Endothelial cell (in vitro differentiated cells): ENCODE data around the gene PRDM8. TPM values are rescaled to one million over a fixed set of nuclear protein-coding genes. Genes with fewer than 3 reads are reported as not detected.

Experiments
- DNase-seq: peaks from one replicate; pipeline ENCODE4 v3.0.0; 2021; ENCODE audit warnings: low spot score
- H3K27ac Mint-ChIP-seq: one replicate; pipeline ENCODE4 v1.8.0; 2021; ENCODE audit warnings: mixed read lengths, inconsistent platforms; ENCODE audit not compliant: unreplicated experiment
- H3K27me3 Mint-ChIP-seq: one replicate; pipeline ENCODE4 v1.8.0; 2021; ENCODE audit warnings: mild to moderate bottlenecking, moderate library complexity, mixed read lengths, inconsistent platforms; ENCODE audit not compliant: unreplicated experiment
- H3K36me3 Mint-ChIP-seq: one replicate; pipeline ENCODE4 v1.8.0; 2021; ENCODE audit warnings: mild to moderate bottlenecking, low read depth, mixed read lengths, inconsistent platforms; ENCODE audit not compliant: unreplicated experiment
- H3K4me1 Mint-ChIP-seq: one replicate; pipeline ENCODE4 v1.8.0; 2021; ENCODE audit warnings: mild to moderate bottlenecking, mixed read lengths, inconsistent platforms; ENCODE audit not compliant: unreplicated experiment
- H3K4me3 Mint-ChIP-seq: one replicate; pipeline ENCODE4 v1.8.0; 2021; ENCODE audit warnings: mild to moderate bottlenecking, mixed read lengths, inconsistent platforms; ENCODE audit not compliant: unreplicated experiment
- H3K9me3 Mint-ChIP-seq: one replicate; pipeline ENCODE4 v1.8.0; 2021; ENCODE audit warnings: mixed read lengths, inconsistent platforms; ENCODE audit not compliant: unreplicated experiment
- long read RNA-seq: library from polyadenylated mRNA; unstranded; transcript quantifications from one replicate; pipeline ENCODE4 v2.0.0, GENCODE V29; 2020; ENCODE audit not compliant: unreplicated experiment
- total RNA-seq: library from RNA; stranded (reverse); fragmentation: NEBNext Ultra II Directional; extraction: Animal tissue kit (Norgen Biotek cat#: 25700); gene quantifications from one replicate; pipeline ENCODE4 v1.2.1, GENCODE V29; 2021; ENCODE audit not compliant: unreplicated experiment
- TF ChIP-seq, protein P1 (sequence below): fragments of 200-600 bp; sonication (generic); IDR thresholded peaks from one replicate; pipeline ENCODE4 v1.5.0; 2021; ENCODE audit warnings: antibody characterized with exemption; ENCODE audit not compliant: unreplicated experiment

Gene PRDM8
- total RNA-seq: 30.5 TPM
- long read RNA-seq, partial matches to known transcripts: 0 of 1 reads
- long read RNA-seq, other reads (novel, unspliced or antisense): 1 of 1 reads

DNA sequence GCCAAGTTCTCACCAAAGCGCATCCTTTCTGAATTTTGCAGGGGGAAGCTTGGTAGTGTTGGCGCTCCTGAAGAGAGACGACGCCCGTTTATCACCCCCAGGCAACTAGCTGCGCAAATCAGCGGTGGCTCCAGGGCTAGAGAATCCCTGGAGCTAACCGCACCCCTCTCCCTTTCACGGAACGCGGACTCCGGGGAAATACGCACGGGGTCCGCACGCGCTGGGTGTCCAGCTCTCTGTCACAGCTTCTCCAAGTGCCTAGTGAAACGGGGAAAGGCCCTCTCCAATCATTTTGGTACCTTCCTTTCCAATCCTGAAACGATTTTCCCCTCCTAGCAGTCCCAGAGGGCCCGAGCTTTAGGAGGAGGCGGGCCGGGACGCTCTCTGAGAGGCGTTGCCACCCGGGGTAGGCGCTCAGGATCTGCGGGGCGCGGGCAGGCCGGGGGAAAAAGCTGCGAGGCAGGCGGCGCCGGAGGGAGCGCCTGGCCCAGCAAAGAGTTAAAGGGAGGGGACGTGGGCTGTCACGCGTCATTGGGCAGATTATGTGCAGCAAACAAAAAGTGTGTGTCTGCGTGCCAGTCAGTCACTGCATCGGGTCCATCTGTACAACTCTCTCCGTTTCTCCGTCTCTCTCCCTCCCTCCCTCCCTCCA is at the start of gene PRDM8:
TSS of gene PRDM8 (plus strand) at position 582 of the 652 bp plus-strand sequence. CDS start 2,578 bp downstream, outside the sequence.
- Mint-ChIP-seq H3K27me3 (peaks cover 39% of the 10 kb centered on the region), H3K4me1 (peaks cover 36% of the 10 kb centered on the region), H3K9me3 (no peaks in the 10 kb centered on the region), H3K27ac (peak within 1 kb of the TSS; percentile 36), H3K4me3 (peak within 1 kb of the TSS; percentile 86), H3K36me3 (peaks cover 42% of the 10 kb centered on the region)
- DNase-seq: peak; percentile 41
- TF ChIP-seq, protein P1, sequence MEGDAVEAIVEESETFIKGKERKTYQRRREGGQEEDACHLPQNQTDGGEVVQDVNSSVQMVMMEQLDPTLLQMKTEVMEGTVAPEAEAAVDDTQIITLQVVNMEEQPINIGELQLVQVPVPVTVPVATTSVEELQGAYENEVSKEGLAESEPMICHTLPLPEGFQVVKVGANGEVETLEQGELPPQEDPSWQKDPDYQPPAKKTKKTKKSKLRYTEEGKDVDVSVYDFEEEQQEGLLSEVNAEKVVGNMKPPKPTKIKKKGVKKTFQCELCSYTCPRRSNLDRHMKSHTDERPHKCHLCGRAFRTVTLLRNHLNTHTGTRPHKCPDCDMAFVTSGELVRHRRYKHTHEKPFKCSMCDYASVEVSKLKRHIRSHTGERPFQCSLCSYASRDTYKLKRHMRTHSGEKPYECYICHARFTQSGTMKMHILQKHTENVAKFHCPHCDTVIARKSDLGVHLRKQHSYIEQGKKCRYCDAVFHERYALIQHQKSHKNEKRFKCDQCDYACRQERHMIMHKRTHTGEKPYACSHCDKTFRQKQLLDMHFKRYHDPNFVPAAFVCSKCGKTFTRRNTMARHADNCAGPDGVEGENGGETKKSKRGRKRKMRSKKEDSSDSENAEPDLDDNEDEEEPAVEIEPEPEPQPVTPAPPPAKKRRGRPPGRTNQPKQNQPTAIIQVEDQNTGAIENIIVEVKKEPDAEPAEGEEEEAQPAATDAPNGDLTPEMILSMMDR: no peak

DNA sequence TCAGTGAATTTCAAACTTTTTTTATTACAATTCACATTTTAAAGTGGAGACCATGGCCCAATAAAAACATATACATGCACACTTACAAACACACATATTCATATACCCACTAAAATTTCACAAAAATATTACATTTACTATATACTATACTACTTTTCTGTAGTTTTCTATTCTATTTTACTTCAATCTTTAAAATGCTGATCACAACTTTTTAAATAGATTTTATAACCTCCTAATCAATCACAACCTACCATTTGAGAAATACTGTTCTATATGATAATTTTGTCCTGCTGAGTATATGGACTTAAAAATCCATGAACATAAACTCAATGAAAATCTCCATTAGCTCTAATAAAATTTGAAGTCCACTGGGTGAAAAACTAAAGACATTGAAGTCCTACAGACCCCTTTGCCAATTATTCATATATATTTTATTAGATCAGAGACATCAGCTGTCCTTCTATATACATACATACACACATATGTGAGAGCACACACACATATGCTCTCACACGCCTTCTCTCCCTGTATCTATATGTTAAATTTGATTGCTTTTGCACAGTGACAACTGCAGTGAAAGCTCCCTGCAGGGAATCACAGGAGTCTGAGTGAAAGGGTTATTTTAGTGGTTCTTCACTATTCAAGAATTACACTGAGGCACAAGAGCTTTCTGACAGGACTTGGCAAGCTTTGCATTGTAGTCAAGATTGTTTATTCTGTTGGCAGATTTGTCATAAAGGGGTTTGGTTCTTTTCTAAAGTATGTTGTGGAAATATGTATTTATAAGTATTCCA is 46.7 kb upstream of the PRDM8 start:
- Mint-ChIP-seq H3K4me1 (no peaks in the 10 kb centered on the region), H3K27ac (no peak overlapping the region), H3K27me3 (no peaks in the 10 kb centered on the region), H3K9me3 (no peaks in the 10 kb centered on the region), H3K4me3 (no peak overlapping the region), H3K36me3 (no peaks in the 10 kb centered on the region)
- DNase-seq: no peak
- TF ChIP-seq, protein P1: no peak

DNA sequence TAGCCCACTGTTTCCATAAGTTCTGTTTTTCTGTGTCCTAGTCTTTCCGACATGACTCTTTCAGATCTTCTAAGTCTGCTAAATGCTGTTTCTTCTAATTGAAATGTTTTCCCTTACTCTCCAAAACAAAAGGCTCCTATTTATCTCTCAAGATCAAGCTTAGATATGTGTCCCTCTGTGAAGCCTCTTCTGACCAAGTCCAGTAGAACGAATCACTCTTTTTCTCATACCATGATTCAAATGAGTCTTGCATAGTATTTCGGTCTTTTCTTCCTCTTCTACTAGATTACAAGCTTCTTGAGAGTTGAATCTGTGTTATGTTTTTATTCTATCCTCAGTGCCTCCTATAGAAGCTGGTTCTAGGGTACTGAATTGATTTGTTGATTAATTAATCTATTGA is 45.3 kb upstream of the PRDM8 start:
- Mint-ChIP-seq H3K36me3 (no peaks in the 10 kb centered on the region), H3K4me3 (no peak overlapping the region), H3K9me3 (no peaks in the 10 kb centered on the region), H3K27me3 (peaks cover 2% of the 10 kb centered on the region), H3K4me1 (no peaks in the 10 kb centered on the region), H3K27ac (no peak overlapping the region)
- TF ChIP-seq, protein P1: no peak
- DNase-seq: no peak

DNA sequence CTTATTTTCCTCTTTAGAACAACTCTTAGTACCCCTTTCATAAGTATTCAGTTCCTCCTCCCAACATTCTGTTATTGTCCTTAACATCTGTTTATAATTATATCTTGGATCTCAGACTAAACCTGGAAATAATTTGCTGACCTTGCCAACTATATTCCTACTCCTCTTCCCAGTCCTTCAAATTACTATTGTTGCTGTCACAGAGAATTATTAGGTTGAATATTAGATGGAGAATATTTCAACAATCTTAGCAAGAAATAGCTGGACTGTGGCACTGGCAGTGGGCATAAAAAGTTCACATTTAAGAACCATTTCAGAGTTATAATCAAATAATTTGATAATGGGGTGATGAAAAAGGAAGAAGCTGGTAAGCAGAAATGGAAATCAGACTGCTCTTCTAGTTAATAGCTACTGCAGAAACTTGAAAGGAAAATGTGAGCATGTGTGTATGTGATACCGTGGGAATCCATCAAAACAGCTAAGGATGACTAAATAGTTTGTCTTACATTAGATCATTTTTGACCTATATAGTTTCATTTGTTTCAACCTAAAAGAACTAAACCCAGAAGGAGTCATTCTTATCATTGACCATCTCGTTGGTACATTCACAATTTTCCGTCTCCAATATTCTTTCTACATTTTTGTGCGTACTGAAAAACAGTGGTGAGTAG is 43.3 kb upstream of the PRDM8 start:
- DNase-seq: no peak
- no peak overlapping the region for H3K4me3 Mint-ChIP-seq
- H3K27me3 Mint-ChIP-seq: peaks cover 2% of the 10 kb centered on the region
- H3K27ac Mint-ChIP-seq: no peak overlapping the region
- TF ChIP-seq, protein P1: no peak
- H3K4me1 Mint-ChIP-seq: no peaks in the 10 kb centered on the region
- H3K36me3 Mint-ChIP-seq: no peaks in the 10 kb centered on the region
- H3K9me3 Mint-ChIP-seq: no peaks in the 10 kb centered on the region
